ENCODE measurements around the gene ZNF471.

DNA sequence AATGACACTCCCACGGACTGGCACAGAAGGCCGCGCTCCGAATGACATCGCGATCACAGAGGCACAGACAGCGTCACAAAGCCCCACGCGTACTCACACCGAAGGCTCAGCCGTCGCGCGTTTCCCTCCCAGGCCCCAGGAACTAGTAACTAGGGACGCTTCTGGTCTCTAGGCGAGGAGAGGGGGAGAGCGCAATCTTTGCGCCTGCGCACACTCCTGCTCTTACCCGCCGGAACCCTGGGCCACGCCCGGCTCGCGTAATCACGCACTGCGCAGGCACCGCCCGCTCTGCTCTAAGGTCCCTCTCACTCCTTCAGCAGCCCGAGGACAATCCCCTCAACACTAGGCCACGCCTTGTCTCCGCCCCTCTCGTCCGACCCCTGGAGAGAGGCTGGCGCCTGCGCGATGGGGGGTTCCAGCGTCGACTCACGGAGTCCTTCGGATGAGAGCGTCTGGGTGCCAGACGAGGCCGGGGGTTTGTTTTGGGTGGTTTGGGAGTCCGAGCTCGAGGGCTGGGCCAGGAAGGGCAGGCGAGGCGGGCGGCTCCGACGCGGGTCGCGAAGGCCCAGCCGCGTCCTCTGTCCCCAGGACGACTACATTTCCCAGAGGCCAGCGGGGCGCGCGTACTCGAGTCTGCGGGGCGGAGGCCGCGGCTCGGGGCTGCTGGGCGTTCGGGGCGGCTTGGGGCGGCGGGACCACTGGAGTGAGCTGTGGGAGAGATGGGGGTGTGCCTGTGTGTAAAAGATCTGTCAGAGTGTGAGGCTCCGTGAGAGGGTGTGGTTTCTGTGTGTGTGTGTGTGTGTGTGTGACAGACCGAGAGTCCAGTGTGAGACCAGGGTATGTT lies at the start of gene ZNF471:
- TF ChIP-seq POLR2AphosphoS5 (IDR thresholded peaks at IDR 0.05; ENCODE audit: borderline replicate concordance, low read depth, low read length) (no peak; the same call in 1 of the 2 replicates), EZH2 (IDR thresholded peaks at IDR 0.05) (no peak), FOXP2 (optimal IDR thresholded peaks at IDR 0.05; ENCODE audit: control extremely low read depth, extremely low read length, insufficient read depth) (no peak)

Measured in SK-N-MC (cell line).